ENCODE results near the gene CFAP119. TPM values are rescaled to one million over a fixed set of nuclear protein-coding genes. Genes with fewer than 3 reads are reported as not detected.

Gene CFAP119
- polyA plus RNA-seq, 1 donor from 2014 or later, result 17.0 TPM

- no peaks in the 10 kb centered on the region for H3K36me3 ChIP-seq (ENCODE audit: insufficient read depth, low read length)
- peak overlapping the region; percentile 81 for H3K27ac ChIP-seq (ENCODE audit: low read length)
- H3F3A ChIP-seq (ENCODE audit: insufficient read depth, low read length, poor library complexity, severe bottlenecking), result no peaks in the 10 kb centered on the region
- H3K79me2 ChIP-seq (replicated peaks; ENCODE audit: insufficient read depth, low read length), result peaks cover 26% of the 10 kb centered on the region
- H3K4me2 ChIP-seq (ENCODE audit: low read length), result peak overlapping the region; percentile 78
- H3K27me3 ChIP-seq (ENCODE audit: insufficient read depth, low read depth, low read length), result no peaks in the 10 kb centered on the region
- no peaks in the 10 kb centered on the region for H3K9me2 ChIP-seq (ENCODE audit: insufficient read depth, low read length)
- no peaks in the 10 kb centered on the region for H4K20me1 ChIP-seq (ENCODE audit: insufficient read depth)
- H3K4me3 ChIP-seq (ENCODE audit: low read length), result peak overlapping the region; percentile 91
- peak overlapping the region; percentile 35 for H2AFZ ChIP-seq (ENCODE audit: low read depth, low read length)
- H3K9me3 ChIP-seq (ENCODE audit: low read length), result no peaks in the 10 kb centered on the region
- TF ChIP-seq MXI1 (conservative IDR thresholded peaks at IDR 0.05; ENCODE audit: poor library complexity, severe bottlenecking) (no peak), RAD21 (conservative IDR thresholded peaks at IDR 0.05) (no peak), POLR2AphosphoS5 (IDR thresholded peaks at IDR 0.05) (peak; percentile 3), TAF1 (IDR thresholded peaks at IDR 0.05; ENCODE audit: low read depth) (no peak), EZH2 (IDR thresholded peaks at IDR 0.05; ENCODE audit: borderline replicate concordance, insufficient read depth, low read length, poor library complexity, severe bottlenecking) (no peak)
- peak overlapping the region; percentile 86 for H3K9ac ChIP-seq (ENCODE audit: low read length)
Measured at GRCh38 chr16:30761427-30761927, 385 bp downstream of the CFAP119 start.

- no peaks in the 10 kb centered on the region for H3K36me3 ChIP-seq (ENCODE audit: insufficient read depth, low read length)
- H2AFZ ChIP-seq (ENCODE audit: low read depth, low read length), result no peak overlapping the region
- H3K9me2 ChIP-seq (ENCODE audit: insufficient read depth, low read length), result no peaks in the 10 kb centered on the region
- peak overlapping the region; percentile 78 for H3K4me2 ChIP-seq (ENCODE audit: low read length)
- no peaks in the 10 kb centered on the region for H4K20me1 ChIP-seq (ENCODE audit: insufficient read depth)
- no peaks in the 10 kb centered on the region for H3K27me3 ChIP-seq (ENCODE audit: insufficient read depth, low read depth, low read length)
- H3F3A ChIP-seq (ENCODE audit: insufficient read depth, low read length, poor library complexity, severe bottlenecking), result no peaks in the 10 kb centered on the region
- peak overlapping the region; percentile 86 for H3K9ac ChIP-seq (ENCODE audit: low read length)
- H3K4me3 ChIP-seq (ENCODE audit: low read length), result peak overlapping the region; percentile 91
- H3K79me2 ChIP-seq (replicated peaks; ENCODE audit: insufficient read depth, low read length), result peaks cover 26% of the 10 kb centered on the region
- peak overlapping the region; percentile 81 for H3K27ac ChIP-seq (ENCODE audit: low read length)
- H3K9me3 ChIP-seq (ENCODE audit: low read length), result no peaks in the 10 kb centered on the region
- peak; percentile 0 for TF ChIP-seq POLR2AphosphoS5 (IDR thresholded peaks at IDR 0.05)
- TF ChIP-seq SMC3 (conservative IDR thresholded peaks at IDR 0.05; ENCODE audit: poor library complexity), result no peak
Measured at GRCh38 chr16:30760577-30761426, 1.1 kb downstream of the CFAP119 start.

- H3K4me3 ChIP-seq (ENCODE audit: low read length), result peak overlapping the region; percentile 91
- H3K36me3 ChIP-seq (ENCODE audit: insufficient read depth, low read length), result no peaks in the 10 kb centered on the region
- peak overlapping the region; percentile 78 for H3K4me2 ChIP-seq (ENCODE audit: low read length)
Measured at GRCh38 chr16:30760001-30760559, 1.8 kb downstream of the CFAP119 start.

More at GRCh38 chr16:30760001-30760559, 1.8 kb downstream of the CFAP119 start:
- Histone ChIP-seq H4K20me1 (ENCODE audit: insufficient read depth) (no peaks in the 10 kb centered on the region), H3F3A (ENCODE audit: insufficient read depth, low read length, poor library complexity, severe bottlenecking) (no peaks in the 10 kb centered on the region), H3K9ac (ENCODE audit: low read length) (no peak overlapping the region), H3K27ac (ENCODE audit: low read length) (no peak overlapping the region), H3K27me3 (ENCODE audit: insufficient read depth, low read depth, low read length) (no peaks in the 10 kb centered on the region), H3K79me2 (replicated peaks; ENCODE audit: insufficient read depth, low read length) (peaks cover 26% of the 10 kb centered on the region), H3K9me2 (ENCODE audit: insufficient read depth, low read length) (no peaks in the 10 kb centered on the region), H3K9me3 (ENCODE audit: low read length) (no peaks in the 10 kb centered on the region), H2AFZ (ENCODE audit: low read depth, low read length) (no peak overlapping the region)
- no peak for TF ChIP-seq EP300 (conservative IDR thresholded peaks at IDR 0.05; ENCODE audit: poor library complexity, severe bottlenecking)
- TF ChIP-seq TAF1 (IDR thresholded peaks at IDR 0.05; ENCODE audit: low read depth), result no peak
- TF ChIP-seq SMC3 (conservative IDR thresholded peaks at IDR 0.05; ENCODE audit: poor library complexity), result no peak
- no peak for TF ChIP-seq RAD21 (conservative IDR thresholded peaks at IDR 0.05)
- TF ChIP-seq REST (IDR thresholded peaks at IDR 0.05; ENCODE audit: borderline replicate concordance), result no peak
- TF ChIP-seq MXI1 (conservative IDR thresholded peaks at IDR 0.05; ENCODE audit: poor library complexity, severe bottlenecking), result no peak
- no peak for TF ChIP-seq EZH2 (IDR thresholded peaks at IDR 0.05; ENCODE audit: borderline replicate concordance, insufficient read depth, low read length, poor library complexity, severe bottlenecking)
- no peak for TF ChIP-seq POLR2AphosphoS5 (IDR thresholded peaks at IDR 0.05)
- no peak for TF ChIP-seq CTCF (IDR thresholded peaks at IDR 0.05; ENCODE audit: poor library complexity, severe bottlenecking)

All from neural cell (in vitro differentiated cells).